Lower leg skin (tissue), 3 donors: ENCODE results near the gene LAMTOR2.

Source experiments
- POLR2A ChIP-seq, 2 donors: fragments of 450-650 bp; IDR thresholded peaks; one replicate each; pipeline ENCODE4 v1.6.1; 2016 to 2017; ENCODE audit warnings: antibody characterized with exemption in 2 of 2, mild to moderate bottlenecking in 1 of 2, moderate library complexity in 1 of 2
- TF ChIP-seq, protein P1 (sequence below), 3 donors: fragments of 450-650 bp; IDR thresholded peaks; one replicate each; pipeline ENCODE4 v1.5.1; 2016; ENCODE audit warnings: antibody characterized with exemption in 3 of 3, mild to moderate bottlenecking in 3 of 3, moderate library complexity in 2 of 3

- TF ChIP-seq, protein P1, sequence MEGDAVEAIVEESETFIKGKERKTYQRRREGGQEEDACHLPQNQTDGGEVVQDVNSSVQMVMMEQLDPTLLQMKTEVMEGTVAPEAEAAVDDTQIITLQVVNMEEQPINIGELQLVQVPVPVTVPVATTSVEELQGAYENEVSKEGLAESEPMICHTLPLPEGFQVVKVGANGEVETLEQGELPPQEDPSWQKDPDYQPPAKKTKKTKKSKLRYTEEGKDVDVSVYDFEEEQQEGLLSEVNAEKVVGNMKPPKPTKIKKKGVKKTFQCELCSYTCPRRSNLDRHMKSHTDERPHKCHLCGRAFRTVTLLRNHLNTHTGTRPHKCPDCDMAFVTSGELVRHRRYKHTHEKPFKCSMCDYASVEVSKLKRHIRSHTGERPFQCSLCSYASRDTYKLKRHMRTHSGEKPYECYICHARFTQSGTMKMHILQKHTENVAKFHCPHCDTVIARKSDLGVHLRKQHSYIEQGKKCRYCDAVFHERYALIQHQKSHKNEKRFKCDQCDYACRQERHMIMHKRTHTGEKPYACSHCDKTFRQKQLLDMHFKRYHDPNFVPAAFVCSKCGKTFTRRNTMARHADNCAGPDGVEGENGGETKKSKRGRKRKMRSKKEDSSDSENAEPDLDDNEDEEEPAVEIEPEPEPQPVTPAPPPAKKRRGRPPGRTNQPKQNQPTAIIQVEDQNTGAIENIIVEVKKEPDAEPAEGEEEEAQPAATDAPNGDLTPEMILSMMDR (IDR thresholded peaks at IDR 0.05) = no peak
- no peak for TF ChIP-seq POLR2A (IDR thresholded peaks at IDR 0.05)
Observed at GRCh38 chr1:156091610-156092009, 37.0 kb downstream of the LAMTOR2 start.
